Measurements from ENCODE around the gene GPR153.

GRCh38 chr1:6270401-6270800, 9.5 kb upstream of the GPR153 start:
- no peak for TF ChIP-seq POLR2A (IDR thresholded peaks at IDR 0.05)
- TF ChIP-seq CTCF (IDR thresholded peaks at IDR 0.05), result no peak
